ENCODE measurements around the gene AXL.
"Not testable (repeated sequence)": the region's sequence is repeated elsewhere in the genome, so short reads cannot be mapped to it uniquely, and the experiment has no call there.

Gene AXL

DNA sequence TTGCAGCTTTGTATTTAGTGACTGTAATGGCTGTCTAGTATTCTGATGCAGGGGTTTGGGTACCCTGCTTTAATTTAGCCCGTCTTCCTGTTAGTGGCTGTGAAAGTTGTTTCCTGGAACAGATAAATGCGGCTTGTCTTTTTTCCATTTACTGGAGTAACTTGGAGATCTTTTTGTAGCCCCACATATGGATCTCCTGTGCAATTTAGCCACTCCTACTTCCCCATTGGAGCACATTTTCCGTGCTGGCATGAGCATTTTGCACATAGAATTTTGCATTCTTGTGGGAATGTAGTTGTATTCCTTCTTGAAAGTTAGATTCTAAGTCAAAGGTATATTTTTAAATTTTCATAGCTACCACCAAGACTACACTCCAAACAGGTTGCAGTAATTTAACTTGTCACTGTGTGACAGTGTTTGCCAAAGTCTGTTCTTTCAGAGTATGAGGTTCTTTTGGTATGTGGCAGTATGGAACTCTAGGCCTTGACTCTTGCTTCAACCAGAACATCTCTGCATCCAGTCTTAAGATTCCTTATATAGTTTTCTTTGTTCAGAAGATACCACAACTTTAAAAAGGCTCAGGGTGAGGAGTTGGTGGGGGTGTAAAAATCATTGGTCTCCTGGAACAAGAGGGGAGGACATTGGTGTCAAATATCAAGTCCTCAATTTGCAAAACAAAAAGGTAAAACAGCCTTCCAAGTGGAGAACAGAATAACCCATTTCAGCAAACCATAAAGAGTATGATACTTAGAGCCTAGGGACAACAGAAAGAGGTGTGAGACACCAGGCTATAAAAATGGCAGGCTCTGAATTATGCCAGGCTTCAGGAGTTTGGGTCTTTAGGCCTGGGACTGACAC, 69.9 kb downstream of the AXL start:
- DNase-seq: no peak

DNA sequence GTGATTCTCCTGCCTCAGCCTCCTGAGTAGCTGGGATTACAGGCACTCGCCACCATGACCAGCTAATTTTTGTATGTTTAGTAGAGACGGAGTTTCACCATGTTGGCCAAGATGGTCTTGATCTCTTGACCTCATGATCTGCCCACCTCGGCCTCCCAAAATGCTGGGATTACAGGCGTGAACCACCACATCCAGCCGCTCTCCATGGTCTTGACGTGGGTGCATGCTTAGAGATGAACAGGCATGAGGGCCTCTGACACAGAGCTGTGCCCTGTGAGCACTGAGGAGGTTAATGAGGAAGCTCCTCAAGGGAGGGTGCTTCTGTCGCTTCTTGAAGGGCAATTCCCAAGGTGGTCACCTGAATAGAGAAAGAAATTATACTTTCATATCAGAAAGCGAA, 70.8 kb downstream of the AXL start:
- DNase-seq: not testable (repeated sequence)

DNA sequence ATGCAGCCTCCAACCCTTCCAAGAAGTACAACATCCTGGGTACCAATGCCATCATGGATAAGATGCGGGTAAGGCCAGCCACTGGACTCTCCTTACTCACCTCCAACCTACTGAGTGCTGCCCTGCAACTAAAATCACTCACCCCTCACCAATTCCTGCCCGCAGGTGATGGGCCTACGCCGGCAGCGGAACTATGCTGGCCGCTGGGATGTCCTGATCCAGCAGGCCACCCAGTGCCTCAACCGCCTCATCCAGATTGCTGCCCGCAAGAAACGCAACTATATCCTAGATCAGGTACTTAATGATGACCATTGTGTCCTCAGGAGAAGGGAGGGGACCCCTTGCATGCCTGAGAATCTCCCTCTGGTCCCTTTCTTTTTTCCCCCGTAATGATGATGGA, 75.4 kb downstream of the AXL start:
- DNase-seq: no peak

DNA sequence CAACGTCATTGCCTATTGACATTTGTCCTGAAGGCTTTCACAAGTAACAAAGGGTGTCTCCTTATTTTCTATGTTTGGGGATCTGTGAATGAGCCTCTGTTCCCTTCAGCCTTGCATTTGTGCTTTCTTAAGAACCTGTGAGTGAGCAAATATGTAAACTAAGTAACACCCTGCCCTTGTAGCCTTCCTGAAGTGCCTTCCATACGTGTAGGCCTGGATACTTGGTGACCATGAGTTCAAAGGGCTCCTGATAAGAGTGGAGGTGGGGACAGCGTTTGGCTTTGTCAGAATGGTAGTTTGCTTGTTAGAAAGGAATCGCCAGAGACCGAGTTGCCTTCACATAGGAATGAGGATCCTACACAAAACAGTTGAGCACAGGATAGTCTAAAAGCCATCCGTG, 76.5 kb downstream of the AXL start:
- DNase-seq: no peak

DNA sequence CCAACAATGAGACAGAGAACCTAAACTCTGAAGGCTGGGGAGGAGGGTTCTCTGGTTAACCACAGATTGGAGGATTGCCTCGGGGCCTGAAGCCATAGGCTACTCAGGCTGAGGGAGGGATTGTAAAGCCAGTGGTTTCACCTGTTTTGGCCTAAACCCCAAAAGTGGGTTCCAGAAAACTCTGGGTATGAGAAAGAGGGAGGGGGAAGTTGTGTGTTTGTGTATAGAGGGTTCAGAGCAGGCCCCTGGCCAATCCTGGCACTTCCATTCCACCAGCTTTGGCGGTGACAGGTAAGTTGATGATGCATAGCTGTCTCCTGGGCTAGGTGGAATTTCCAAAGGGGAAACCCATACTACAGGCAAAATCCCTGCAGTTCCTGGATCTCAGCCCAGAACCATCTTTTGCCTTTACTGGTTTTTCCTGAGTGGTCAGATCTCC, 77.4 kb downstream of the AXL start:
- DNase-seq: no peak

DNA sequence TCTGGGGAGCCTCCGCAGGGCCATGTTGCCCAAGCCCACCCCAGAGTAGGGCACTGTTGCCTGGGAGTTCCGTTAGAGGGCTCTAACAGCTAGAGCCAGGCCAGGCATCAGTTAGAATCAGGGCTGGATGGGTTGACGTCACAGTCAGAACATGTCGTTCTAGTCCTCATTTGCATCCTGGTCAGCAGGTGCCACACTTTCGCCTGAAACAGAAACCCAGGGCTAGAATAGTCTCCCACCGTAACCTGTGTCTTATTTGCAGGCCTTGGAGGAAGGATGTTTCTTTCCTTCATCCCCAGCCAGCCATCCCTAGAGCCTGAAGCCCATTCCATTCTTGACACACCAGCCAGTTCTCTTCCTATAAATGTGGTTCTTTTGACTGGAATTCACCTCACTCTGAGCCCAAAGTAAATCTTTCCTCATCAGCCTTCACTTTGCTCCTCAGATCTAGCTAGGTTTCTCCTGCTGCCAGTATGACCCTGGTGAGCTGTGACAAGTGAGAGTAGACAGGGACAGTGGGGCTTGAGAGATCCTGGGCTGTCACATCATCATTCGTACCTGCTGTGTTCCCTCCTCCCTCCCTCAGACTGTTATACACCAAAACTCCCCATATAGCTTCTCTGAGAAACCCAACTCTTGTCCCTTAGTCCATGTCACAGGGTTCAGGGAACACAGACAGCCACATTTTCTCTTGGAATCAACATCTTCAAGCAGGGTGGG, 78.8 kb downstream of the AXL start:
- no peak for DNase-seq

DNA sequence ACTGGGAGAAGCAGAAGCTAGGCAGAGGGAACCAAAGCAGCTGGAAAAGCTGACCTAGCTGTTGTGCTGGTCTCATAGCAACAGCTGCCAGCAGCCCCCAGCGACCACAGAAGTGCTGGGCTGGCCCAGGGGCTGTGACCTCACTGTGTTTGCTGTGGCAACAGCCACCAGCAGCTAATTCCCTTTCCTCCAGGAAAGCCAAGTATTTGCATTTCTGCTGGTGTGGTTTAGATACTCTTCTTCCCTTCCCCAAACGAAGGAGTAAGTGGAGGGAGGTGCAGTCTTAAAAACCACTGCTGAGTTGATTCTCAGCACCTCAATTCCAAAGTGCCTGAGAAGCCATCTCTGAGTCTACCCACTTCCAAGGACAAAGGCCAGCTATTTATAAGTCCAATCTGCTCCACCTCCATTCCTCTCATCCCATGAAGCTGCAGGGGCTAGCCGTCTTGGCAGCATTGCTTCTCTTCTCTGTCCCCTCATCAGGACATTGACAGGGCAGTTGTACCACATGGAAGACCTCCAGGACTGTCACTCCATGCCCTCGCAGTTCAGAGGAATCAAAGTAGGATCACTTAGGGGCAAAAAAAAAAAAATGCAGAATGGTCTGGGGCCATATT, 79.4 kb downstream of the AXL start:
- no peak for DNase-seq

DNA sequence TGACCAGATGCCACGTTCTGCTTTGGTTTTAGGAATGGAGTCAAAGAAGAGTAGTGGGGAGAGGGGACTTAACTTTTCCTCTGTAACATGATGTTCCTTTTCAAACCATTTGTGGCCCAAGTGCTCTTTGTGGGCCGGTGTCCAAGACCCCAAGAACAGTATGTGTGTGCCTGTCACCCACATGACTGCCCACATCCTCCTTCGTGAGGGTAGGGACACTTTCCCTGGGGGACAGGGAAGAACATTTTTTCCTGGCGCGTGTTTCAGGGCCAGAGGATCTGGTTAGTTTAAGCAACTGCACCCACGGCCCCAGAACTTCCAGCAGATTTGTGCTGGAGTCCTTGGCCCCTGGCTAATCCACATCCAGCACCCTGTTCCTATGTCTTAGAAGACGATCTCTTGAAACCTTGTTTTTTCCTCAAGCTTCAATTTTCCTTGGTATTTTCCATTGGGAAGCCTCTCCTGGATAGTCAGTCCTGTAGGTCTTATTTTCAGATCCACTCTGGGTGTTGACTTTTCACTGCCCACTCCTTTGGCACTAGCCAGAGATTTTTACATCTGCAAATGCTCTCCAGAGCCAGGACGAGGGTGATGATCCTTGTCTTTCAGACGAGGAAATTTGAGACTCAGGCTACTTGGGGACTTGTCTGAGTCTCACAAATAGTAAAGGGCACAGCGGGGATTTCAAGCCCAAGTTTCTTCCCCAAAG, 80.2 kb downstream of the AXL start:
- no peak for DNase-seq

DNA sequence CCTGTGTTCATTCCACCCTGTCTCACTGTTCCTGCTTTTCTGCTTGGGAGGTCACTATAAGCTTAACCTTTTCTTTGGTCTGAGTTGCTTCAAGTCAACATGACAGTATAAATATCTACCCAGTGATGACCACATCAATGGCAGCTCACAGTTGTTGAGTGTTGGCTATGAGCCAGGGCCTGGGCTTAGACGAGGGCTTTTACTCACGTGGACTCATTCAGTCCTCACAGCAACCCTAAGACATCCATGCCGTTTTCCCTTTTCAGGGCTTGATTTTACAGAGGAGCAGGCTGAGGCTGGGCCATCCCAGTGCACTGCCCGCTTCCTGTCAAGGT, 80.7 kb downstream of the AXL start:
- DNase-seq: no peak

DNA sequence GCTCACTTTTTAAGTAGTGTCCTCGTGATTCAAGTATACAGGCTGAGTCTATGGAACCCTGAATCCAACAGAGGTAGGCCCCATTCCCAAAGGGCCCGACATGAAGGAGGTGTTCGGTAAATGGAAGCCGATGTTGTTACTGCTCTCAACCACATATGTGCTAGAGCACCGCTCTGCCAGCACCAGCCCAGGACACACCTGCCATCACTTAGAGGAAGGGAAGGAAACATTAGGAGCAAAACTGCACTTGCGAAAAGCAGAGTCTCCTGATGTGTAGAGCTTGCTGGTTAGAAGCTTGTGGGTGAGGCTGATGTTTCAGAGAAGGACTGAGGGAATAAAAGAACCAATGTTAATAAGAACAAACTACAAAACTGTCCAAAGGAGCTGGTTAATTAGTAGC, 81.5 kb downstream of the AXL start:
- DNase-seq: no peak

DNA sequence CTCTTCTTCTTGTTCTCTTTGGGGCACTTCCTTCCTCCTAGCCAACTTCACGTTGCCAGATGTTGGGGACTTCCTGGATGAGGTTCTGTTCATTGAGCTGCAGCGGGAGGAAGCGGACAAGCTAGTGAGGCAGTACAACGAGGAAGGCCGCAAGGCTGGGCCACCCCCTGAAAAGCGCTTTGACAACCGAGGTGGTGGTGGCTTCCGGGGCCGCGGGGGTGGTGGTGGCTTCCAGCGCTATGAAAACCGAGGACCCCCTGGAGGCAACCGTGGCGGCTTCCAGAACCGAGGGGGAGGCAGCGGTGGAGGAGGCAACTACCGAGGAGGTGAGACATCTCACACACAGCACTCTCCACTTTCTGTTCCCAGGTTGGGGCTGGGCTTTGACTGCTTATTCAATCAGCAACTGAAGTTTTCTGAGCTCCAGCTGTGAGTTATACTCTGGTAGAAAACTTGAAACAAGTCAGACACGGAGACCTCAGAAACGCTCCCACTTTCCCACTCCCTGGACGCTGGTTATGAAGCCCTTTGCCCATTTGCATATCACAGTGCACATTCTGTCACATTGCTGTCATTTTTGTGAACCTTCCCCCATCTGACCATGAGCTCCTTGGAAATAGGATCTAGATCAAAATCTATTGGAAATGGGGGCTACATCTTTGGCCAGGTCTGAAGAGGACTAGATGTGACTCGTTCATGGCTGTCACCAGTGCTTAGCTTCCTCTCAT, 83.8 kb downstream of the AXL start:
- DNase-seq: no peak

DNA sequence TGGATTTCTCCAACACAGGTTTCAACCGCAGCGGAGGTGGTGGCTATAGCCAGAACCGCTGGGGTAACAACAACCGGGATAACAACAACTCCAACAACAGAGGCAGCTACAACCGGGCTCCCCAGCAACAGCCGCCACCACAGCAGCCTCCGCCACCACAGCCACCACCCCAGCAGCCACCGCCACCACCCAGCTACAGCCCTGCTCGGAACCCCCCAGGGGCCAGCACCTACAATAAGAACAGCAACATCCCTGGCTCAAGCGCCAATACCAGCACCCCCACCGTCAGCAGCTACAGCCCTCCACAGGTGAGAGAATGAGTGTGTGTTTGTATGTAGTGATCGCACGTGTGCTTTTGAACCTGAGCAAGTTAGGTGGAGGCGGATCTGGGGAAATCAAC, 84.9 kb downstream of the AXL start:
- DNase-seq: no peak

DNA sequence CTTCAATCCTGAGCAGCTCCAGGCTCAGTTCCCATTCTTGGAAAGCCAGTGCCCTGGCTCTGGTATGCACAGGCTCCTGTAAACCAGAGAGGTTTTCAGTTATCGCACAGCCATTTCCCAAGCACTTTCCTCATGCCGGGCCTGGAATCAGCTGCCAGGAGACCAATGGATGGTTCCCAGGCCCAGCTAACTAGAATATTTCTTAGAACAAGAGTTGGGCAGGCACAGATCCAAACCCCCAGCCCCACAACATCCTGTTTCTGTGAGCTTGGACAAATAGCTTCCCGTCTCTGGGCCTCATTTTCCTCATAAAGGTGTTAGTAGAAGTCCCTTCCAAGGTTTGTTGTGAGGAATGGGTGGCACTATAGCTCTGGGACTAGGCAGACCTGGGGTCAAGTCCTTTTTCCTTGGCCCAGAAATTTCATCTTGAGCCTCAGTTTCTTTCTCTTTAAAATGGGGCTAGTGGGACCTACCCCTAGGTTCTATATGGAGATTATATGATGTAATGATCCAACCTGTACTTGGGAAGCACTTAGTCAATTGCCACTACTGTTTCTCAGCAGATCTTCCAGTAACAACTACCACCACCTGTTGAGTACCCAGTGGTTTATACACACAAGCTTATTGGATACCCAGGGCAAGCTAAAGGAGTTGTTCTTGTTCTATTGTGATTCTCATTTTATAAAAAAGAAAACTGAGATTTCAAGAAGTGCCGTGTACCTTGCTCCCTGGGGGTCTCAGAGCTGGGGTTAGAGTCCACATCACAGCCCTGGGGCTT, 85.9 kb downstream of the AXL start:
- no peak for DNase-seq

DNA sequence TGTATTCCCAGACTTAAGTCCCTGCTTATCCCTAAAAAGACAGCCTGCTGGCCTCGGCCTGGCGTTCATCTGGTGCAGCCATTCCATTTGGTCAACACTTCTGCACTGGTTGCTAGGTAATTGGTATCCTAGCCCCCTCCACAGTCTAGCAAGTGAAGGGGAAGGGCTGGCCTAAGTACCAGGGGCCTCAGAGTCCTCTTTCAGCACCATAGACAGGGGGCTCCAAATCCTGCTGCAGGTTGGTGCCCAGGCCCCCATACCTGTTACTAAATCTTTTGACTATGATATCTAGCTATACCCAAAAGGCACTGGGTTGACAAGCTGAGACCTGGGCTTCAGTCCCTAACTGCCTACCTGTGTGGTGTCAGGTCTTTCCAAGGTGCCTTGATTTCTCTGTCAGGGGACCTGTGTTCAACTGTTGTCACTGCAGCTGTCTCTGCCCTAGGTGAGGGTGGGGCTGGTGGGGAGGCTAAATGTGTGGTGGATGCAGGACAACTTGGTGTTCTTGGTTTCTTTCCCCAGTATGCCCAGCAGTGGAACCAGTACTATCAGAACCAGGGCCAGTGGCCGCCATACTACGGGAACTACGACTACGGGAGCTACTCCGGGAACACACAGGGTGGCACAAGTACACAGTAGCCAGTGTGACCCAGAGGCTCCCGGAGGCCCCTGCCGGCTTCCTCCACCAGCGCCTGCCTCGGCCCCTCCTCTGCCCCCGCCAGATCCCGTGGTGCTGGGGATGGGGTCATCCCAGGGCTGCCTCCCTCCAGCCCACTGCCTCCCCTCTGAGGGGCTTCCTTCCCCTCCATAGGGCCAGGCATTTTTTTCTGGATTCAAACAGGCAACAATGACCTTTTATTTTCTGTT, 87.1 kb downstream of the AXL start:
- DNase-seq: no peak

DNA sequence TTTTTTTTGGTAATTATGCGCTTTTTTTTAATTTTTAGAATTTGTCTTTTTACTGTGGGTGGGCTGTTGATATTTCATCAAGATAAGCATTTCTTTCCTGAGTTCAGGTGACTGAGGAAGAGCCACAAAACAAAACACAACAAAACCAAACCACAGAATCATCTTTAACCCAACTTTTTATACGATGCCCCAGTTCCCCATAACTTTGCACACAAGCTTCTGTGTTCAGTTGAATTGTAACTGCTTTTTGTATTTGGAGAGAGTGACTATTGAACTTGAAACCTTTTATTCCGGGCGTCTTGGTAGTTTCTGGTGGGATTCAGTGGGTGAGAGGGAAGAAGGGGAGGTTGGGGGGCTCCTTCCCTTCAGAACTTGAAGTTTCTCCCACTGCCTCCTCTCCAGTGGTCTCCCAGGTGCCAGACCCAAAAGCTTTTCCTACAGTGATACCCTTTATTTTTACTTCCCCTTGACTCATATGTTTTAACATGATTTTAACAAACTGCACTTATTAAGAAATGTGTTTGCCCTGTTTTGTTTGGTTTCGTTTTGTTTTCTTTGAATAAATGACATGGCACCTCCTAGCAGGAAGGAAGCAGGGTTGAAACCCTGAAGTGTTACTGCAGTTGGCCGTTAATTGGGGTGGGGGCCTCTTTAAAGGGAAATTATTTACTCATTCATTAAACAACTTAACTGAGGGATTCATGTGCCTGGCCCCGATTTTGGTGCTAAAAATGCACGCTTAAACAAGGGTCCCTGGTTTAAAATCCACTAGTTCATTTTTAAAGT, 88.3 kb downstream of the AXL start:
- no peak for DNase-seq

DNA sequence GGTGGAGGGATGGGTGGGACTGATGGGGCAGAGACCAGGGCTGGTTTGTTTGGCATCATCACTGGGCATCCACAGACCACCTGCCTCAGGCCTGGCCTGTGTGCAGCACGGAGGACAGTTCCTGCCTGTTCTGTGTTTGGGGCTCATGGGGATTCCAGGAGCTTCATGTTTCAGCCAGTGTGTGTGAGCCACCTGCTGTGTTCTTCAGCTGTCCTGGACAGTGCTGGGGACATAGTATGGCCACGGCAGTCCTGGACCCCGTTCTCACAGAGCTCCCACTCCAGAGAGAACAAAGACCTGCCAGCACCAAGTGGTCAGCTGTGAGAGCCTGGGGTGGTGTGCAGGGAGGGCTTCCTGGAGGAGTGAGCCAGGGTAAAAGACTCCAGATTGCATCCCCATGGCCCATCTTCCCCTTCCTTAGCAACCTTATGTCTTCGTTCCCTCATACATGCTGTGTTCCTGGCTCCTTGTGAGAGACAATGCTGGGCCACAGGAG, 89.0 kb downstream of the AXL start:
- DNase-seq: no peak

DNA sequence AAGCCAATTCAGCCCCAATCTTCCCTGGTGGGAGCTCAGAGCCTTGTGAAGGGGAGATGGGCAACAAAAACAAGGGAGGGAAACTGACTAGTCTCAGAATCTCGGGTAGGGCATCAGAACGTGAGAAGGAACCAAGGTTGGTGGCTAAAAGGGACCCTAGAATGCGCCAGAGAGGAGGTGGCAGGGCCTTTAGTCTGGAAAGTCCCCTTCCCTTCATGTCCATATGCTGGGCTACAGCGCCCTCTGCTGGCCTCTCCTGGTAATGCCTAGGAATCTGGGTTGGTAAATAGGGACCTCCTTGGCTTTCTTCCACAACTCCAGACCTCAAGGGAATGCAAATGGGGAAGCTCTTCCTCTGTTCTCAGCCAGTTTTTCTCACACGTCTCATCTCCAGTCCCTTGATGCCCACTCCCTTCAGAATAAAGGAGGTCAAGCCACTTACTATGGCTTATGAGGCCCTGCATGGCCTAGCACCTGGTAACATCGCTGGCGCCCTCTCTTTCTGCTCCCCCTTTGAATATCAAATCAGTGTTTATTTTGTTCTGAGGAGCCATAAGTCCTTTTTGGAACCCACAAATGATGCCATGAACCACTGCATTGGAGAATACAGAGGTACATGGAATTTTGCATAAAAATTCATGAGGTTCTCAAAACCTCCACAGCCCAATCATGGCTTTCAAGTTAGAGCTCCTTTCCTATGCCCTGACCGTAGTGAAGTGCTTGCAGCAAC, 89.6 kb downstream of the AXL start:
- peak; percentile 45 for DNase-seq

DNA sequence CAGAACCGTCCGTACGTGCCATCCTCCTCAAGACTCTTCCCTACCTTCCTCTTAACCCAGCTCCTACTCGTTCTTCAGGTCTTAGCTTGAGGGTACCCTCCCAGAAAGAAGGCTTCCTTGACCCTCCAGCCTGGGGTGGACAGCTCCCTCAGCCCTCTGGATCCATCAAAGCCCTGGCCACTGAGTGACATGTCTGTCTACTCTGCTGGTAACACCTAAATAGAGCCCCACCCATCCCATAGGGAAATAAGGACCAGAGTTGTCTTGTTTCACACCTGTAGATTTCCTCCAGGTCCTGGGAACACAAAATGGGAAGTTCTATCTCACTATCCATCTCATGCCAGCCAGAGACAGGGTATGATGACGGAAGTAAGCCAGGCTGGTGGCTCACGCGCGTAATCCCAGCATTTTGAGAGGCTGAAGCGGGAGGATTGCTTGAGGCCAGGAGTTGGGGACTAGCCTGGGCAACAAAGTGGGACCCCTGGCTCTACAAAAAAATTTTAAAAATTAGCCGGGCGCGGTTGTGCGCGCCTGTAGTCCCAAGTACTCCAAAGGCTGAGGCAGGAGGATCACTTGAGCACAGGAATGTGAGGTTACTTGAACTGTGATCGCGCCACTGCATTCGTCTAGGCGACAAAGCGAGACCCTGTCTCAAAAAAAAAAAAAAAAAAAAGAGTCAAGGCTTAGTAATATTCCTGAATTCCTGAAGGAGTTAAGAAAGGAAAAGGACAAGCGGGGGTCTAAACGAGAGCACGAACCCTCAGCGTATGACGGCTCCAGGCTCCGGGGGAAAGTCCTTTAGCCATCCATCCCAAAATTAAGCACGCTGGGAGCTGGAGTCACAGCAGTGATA, 90.4 kb downstream of the AXL start:
- no peak for DNase-seq

Data from DMS 273 treated with DMSO at 0.1 percent for 48 hours (cell line).